NOMO-1 treated with dmso at 0.1 percent for 144 hours (cell line): ENCODE data around the gene ABCC5.

ENCODE experiments used
- DNase-seq: peaks from one replicate; lab custom pipeline; 2025; ENCODE audit not compliant: unreplicated experiment; lab: John Stamatoyannopoulos, UW

Gene ABCC5

DNA sequence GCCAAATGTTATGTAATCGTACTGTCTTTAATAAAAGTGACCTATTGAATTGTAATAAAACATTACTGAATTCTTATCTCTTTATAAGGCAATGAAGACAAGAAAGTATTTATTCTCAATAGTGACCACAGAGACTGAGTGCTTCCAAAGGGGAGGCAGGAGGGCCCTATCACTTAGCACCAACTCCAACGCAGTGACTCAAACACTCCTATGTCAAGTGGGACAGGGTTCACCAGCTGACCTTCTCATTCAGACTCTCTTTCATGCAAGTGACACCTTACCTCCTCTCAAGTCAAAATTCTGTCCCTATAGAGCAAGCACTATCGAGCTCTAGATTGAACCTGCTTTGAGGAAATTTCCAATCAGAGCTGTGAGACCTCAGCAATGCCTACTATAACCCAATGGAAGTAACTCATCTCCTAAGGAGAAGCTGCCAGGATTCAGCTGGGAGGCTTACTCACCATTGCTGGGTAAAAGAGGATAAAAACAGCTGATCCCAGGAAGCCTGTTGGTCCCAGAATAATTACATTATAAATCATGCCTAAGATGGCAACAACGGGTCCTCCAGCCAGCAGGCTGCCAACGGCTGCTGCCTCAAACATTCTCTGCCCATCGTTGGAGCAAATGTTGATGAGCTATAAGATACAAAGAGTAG, 35.6 kb downstream of the ABCC5 start:
- DNase-seq = no peak

DNA sequence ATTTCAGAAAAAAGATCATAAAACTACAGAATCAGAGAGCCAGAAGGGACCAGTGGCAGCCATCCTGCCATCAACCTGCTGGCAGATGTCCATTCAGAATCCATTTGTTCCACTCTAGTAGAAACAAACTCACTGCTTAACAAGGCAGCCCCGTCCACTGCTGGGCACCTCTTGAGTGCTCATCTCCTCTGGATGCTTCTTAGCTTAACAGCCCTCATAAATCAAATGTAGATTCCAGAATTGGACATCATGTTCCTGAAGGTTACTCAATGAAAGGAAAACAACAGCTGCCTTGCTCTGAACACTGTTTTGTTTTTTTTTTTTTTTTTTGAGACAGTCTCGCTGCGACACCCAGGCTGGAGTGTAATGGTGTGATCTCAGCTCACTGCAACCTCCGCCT, 37.3 kb downstream of the ABCC5 start:
- DNase-seq = no peak

DNA sequence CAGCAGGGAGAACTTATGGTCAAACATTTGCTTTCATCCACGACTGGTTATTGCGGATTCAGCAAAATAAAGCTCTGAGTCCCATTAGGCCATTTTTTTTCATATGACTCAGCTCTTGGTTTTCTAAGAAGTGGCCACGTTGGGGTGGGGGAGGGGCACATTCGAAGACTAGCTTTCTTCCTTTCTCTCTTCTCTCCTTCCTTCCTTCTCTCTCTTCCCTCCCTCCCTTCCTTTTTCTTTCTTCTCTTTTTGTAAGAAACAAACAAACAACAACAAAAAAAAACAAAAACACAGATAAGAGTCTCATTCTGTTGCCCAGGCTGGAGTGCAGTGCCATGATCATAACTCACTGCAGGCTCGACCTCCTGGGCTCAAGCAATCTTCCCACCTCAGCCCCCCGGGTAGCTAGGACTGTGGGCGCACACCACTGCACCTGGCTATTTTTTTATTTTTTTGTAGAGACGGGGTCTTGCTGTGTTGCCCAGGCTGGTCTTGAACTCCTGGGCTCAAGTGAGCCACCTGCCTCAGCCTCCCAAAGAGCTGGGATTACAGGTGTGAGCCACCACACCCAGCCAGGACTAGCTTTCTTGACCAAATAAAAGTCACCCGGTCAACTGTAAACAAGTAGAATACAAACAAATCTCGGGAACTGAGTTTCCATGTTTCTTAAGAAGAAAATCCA, 41.6 kb downstream of the ABCC5 start:
- DNase-seq = no peak

DNA sequence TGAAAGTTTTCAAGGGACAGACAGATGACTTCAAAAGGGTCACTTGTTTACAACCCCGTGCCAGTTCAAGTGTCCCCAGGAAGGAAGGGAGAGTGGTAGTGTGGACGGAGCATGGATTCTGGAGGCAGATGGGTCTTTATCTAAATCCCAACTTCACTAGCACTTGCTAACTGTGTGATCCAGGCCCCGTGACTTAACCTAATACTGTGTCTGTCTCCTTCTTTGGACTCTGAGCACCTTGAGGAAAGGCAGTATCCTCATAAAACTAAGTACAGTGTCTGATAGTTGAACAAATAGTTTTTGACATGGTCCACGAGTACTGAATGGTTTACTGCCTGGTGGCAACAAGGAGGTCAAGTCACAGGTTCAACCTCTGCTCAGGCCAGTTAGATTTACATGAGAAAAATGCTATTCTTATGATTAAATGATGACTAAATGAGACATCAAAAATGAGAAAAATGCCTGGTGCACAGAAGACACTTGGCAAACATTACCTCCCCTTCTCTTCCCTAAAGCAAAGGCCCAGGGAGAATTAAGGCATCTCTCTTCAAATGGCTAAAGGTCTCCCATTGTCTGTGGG, 48.9 kb downstream of the ABCC5 start:
- no peak for DNase-seq

DNA sequence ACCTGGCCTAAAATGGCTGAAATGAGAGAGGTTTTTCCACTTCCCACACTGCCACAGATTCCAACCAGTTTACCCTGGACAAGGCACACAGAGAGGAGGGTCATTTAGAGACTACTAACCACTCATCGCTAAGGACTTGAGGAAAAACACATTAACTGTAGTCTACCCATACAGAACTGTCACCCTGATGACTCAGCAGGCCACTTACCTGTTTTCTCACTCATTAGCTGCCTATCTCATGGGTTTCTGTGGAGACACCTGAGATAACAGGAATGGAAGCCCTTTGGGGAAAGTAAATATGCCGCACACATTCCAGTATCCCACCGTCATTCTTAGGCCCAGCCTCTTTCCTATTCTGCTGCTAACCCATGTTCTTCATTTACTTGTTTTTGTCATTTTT, 50.0 kb downstream of the ABCC5 start:
- no peak for DNase-seq

DNA sequence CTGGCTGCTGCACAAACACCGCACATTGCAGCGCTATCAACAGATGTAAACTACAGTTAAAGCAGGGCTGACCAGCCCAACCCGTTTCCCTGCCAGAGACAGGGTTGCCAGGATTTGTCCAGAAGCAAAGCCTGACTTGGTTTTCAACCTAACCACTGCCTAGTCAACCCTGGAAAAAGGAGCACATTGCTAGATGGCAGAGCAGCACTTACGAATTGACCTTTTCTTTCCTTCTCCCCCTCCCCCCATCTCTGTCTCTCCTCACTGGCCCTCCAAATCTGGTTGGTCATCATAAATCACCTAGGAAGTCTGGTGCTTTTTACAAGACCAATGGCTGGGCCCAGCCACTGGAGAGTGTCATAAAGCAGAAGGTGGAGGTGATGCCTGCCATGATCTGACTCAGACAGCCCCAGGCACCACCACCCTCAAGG, 51.3 kb downstream of the ABCC5 start:
- no peak for DNase-seq

DNA sequence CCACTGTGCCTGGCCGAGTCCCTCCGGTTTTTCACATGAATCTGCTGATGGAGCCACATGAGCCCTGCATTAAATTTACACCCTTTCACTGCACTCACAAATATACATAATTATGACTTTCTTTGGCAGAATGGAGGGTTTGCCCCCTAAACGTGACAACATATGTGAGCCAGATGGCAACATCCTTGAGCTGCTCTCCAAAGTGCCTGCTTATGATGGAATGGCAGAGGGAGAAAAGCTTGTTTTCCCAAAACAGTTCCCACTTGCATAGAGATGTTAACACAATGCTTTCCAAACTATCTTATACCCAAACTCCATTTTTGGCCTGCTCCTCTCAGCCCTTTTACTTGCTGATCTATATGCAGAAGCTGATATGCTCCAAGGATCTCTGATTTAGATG, 54.9 kb downstream of the ABCC5 start:
- no peak for DNase-seq

DNA sequence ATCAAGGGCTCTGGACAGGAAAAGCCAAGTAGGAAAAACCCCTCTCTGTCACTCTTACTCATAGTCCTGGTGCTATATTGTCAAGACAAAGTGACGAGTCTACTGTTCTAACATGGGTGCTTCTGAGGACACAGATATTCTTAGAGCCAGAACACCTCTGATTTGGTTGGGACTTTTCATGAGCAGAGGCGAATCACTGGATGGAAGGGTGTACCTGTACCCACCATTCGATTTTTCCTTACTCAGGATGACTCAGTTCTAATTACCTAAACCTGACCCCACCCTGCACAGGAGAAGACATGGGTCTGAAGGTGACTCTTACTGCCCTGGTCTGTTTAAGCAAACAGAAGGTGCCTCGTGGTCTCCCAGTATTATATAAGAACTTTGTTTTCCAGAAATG, 58.5 kb downstream of the ABCC5 start:
- no peak for DNase-seq

DNA sequence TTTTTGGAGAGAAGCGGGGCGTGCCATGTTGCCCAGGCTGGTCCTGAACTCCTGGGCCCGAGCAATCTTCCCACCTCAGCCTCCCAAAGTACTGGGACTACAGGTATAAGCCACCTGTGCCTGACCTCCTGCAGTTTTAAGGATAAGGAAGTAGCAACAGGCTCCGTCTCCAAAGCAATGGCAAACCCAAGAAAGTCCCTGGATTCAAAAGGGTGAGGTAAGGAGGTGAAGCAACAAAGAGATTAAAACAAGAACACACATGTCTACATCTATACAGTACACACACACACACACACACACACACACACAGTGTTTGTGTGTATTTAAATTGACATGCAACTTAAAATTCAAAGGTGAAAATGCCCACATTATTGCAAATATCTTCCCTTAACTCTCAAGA, 58.9 kb downstream of the ABCC5 start:
- DNase-seq = no peak

DNA sequence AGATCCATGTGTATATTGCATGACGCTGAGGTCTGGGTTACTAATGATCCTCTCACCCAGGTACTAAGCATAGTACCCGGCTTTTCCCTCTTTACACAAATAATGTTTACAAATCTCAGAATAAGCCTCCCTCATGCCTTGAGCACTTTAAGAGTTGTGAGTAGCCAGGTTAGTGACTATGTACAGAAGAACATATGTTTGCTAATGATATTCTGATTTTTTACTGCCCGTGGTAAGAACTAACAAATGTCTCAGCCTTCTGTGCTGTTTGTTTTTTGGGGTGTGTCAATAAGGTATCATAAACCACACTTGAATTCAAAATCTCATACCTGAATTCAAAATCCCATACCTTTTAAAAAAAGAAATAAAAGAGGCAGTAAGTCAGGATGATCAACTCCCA, 59.5 kb downstream of the ABCC5 start:
- no peak for DNase-seq

DNA sequence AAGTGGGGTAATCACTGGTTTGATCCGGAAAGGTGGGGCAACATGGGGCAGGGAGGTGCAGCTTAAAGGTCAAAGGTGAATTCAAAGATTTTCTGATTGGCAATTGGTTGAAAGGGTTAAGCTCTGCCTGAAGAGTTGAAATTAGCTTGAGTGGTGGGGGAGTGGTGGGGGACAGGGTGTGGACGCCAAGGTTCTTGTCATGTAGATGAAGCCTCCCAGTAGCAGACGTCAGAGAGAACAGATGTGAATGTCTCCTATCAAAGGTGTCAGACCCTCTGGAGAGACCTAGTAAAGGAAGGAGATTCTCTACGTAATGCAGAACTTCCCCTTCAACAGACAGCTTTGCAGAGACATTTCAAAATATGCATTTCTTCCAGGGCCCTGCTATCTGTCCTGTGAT, 62.8 kb downstream of the ABCC5 start:
- DNase-seq = no peak

DNA sequence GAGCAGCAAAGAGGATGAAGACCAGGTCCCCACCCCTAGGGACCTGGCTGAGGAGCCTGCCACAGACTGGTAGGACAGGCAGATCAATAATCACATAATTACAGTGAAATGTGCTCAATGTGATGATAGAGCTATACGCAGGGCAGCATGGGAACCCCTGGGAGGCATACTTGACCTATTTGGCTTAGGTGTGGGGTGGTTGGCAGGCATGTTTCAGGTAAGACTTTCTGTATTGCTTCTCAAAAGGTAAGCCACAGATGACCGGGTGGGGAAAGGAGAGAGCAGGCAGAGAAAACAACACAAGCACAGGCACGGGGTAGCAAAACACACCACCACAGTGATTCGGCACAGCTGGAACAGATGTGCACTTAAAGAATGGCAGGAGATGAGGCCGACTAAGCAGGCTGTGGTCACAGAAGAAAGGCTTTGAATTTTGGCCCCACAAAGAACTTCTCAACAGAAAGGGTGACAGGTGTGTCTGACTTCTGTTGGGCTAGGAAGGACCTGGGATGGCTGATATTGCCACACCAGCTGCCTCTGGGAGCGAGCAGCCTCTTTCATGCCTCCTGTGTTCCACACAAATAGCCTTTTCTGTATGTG, 64.1 kb downstream of the ABCC5 start:
- no peak for DNase-seq

DNA sequence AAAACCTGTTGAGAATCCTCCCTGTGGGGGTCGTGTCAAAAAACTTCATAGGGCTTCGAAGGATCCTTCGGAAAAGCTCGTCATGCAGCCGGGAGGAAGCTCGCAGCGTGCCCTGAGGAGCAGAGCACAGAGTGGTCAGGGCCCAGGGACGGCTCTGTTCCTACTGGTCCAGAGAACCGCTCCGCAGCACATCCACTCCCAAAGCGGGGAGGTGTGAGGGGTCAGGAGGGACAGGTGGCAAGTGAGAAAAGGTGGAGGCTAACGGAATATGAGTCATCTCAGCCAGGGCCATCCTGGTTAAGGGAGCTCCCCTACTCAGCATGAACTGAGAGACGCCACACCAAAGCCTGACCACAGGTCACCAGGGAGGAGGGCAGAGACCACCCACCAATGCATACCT, 66.2 kb downstream of the ABCC5 start:
- no peak for DNase-seq

DNA sequence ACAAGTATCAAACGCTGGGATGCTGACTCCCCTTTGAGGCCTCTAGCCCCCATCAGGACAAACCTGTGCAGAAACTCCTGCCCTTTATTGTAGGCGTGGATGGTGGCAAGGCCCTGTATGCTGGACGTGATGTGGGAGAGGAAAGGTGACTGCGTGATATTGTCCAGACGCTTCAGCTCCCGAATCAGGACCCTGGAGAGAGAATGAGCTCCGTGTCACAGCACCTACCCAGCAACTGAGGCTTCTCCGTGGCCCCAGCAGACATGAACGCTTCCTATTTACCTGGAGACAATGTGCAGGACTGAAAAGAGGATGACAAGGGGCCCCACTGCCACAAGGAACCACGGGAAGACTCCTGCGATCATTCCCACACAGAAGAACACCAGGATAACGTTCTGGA, 68.0 kb downstream of the ABCC5 start:
- DNase-seq = no peak

DNA sequence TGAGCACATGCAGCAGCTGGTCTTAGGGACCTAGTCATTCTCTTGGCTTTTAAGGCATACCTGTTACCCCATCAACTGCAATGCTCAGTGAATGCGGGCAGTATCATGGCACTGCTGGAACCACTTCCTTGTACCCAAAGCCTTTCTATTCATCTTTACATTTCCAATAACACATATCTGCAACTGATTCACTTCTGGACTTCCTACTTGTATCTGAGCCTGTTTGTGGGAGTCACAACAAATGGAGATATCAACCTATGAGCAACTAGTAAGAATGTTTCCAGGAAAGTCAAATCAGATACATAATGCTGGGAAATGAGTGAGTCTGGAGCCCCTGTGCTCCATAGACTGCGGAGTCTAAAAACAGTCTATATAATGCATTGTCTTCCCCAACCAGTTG, 71.6 kb downstream of the ABCC5 start:
- DNase-seq = no peak

DNA sequence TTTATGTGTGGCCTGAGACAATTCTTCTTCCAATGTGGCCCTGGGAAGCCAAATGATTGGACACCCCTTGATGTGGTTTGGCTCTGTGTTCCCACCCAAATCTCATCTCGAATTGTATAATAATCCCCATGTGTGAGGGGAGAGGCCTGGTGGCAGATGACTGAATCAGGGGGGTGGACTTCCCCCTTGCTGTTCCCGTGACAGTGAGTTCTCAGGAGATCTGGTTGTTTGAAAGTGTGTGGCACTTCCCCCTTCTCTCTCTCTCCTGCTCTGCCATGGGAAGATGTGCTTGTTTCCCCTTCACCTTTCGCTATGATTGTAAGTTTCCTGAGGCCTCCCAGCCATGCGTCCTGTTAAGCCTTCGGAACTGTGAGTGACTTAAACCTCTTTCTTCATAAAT, 72.9 kb downstream of the ABCC5 start:
- no peak for DNase-seq

DNA sequence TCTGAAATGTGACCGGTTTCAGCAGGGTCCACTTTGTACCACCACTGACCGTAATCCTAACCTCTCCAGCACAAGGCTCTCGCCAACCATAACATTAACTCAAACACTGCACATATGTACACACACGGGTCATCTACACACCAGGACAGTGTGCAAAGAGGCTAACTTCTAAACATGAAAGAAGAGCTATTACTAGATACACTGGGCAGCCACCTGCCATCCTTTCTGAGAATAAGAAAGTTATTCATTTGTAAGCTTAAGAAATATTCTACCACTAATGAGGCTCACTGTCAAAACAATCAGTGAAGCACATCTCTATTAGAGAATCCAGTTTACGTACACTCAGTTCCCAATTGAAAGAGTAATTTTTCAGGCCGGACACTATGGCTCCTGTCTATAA, 73.9 kb downstream of the ABCC5 start:
- DNase-seq = no peak

DNA sequence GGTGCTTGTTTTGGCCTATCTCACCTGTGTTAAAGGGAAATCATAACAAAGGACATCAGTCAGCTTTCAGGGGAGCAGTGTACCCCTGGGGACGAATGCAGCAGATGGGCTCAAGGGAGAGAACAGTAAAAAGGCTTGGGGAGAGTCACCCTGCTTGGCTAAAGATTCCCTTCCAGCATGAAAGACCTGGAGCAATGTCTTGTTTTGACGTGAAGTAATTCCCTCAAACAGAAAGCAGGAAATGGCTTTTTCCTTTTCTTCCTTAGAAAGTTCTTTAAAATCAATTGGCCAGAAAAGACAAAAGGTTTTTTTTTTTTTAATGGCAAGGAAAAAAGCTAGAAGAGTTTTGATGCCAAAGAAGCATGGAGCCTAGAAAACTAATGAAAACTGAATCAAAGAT, 76.5 kb downstream of the ABCC5 start:
- no peak for DNase-seq

DNA sequence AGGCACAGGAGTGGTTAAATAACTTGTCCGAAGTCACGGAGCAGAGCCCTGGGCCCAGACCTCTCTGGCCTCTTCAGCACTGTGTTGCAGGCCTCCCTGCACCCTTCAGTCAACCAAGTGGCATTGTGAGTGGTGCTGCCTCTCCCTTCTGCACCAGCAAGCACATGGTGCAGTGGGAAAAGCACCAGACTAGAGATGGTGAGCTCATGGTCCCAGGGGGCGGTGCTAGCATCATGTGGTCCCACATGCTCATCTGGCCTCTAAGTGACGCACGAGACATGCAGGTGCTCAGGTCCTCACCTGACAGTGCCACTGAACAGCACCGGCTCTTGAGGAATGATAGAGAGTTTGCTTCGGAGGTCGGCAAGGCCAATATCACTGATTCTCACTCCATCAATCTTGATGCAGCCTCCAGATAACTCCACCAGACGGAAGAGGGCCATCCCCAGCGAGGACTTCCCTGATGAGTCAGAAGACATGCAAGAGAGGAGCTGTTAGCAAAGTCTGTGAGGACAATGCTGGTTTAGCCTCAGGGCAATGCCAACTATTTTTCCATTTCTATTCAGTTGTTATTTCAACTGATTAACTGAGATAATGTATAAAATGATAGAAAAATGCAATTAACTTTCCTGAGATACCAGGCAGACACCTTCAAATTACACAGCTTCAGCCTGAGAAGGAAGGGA, 79.9 kb downstream of the ABCC5 start:
- no peak for DNase-seq

DNA sequence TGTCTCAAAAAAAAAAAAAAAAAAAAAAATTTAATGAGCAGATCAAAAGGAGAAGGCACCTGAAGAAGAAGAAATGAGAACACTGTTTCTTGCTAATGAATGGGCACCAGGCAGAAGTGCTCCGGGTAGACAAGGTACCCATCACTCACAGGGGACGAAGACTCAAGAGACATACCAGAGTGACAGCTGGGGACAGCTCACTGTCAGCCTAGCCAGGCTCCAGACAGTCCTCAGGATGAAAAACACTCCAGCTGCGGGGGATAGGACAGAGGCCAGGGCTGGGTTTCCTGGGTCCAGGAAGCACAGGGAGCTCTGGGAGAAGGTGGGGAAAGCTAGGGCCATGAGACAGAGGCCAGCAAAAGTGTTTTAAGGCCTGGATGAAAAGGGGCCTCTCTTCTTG, 84.5 kb downstream of the ABCC5 start:
- DNase-seq = no peak

DNA sequence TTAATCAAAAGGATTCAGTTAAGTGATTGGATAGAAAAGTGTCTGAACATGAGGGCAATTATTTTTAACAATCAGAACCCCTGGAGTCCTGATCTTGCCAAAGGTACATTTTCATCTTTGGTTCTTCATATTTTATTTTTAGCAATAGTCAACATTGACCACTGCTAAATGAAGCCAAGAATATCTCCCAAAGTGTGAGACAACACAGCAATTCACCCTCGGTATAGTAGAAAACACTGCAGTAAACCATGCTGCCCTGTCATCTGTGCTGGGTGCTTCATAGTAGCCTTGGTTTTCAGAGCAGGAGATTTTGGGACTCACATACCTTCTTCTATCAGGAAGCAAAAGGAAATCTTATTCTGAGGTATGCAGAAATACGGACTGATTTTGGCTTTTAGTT, 85.8 kb downstream of the ABCC5 start:
- DNase-seq = no peak

DNA sequence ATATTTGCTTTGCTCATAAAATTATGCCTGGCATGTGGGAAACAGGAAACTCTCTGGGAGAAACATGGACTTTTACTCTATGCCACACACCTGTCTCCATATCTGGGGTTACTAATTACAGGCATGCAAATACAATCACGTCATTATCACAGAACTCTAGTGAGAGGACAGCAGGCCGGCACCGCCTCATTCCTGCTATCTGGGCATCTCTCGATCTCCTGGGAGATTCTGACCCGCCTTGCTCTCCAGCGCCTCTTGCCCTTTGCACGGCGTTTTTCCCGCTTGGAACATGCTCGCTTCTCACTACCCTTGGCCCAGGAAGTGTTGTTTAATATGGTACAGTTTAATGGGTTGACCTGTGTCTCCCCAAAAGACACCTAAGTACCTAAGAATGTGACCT, 87.6 kb downstream of the ABCC5 start:
- DNase-seq = no peak
